Trophoblast cell (in vitro differentiated cells and primary cell): ENCODE results near the gene PNMA6F.

Experiments
- DNase-seq, 2 donors: peaks; one replicate each; pipeline ENCODE4 v3.0.0-alpha.2; 2016
- H2AFZ ChIP-seq: 2 replicates; pipeline ENCODE4 v1.6.1; 2013; ENCODE audit warnings: low read length, moderate library complexity, mild to moderate bottlenecking; ENCODE audit not compliant: insufficient read depth, poor library complexity
- H2AK5ac ChIP-seq: 2 replicates; pipeline ENCODE4 v1.6.1; 2013; ENCODE audit warnings: mild to moderate bottlenecking, low read length
- H2BK120ac ChIP-seq: 2 replicates; pipeline ENCODE4 v1.6.1; 2013; ENCODE audit warnings: low read length, mild to moderate bottlenecking, moderate library complexity; ENCODE audit not compliant: insufficient read depth, poor library complexity
- H2BK12ac ChIP-seq: 2 replicates; pipeline ENCODE4 v1.6.1; 2013; ENCODE audit warnings: mild to moderate bottlenecking, low read length, moderate library complexity
- H2BK5ac ChIP-seq: 2 replicates; pipeline ENCODE4 v1.6.1; 2013; ENCODE audit warnings: low read length, low read depth, moderate library complexity, mild to moderate bottlenecking; ENCODE audit not compliant: poor library complexity
- H3K14ac ChIP-seq: 2 replicates; pipeline ENCODE4 v1.6.1; 2013; ENCODE audit warnings: mild to moderate bottlenecking, low read length
- H3K18ac ChIP-seq: 2 replicates; pipeline ENCODE4 v1.6.1; 2013; ENCODE audit warnings: mild to moderate bottlenecking, low read length
- H3K23ac ChIP-seq: 2 replicates; pipeline ENCODE4 v1.6.1; 2013; ENCODE audit warnings: low read length
- H3K27ac ChIP-seq: 2 replicates; pipeline ENCODE4 v1.5.1; 2013; ENCODE audit warnings: low read depth, mild to moderate bottlenecking, inconsistent platforms, low read length, moderate library complexity
- H3K27me3 ChIP-seq: 2 replicates; pipeline ENCODE4 v1.6.1; 2013; ENCODE audit warnings: inconsistent platforms, mild to moderate bottlenecking, low read length, moderate library complexity; ENCODE audit not compliant: insufficient read depth
- H3K36me3 ChIP-seq, 2 experiments: 1 replicate in 1 of 2; 2 replicates in 1 of 2; pipeline ENCODE4 v1.6.1; 2013; ENCODE audit warnings: low read length in 2 of 2, mild to moderate bottlenecking in 2 of 2, moderate library complexity in 1 of 2; ENCODE audit not compliant: insufficient read depth in 2 of 2, control insufficient read depth in 1 of 2
- H3K4ac ChIP-seq: 2 replicates; pipeline ENCODE4 v1.6.1; 2013; ENCODE audit warnings: low read depth, mild to moderate bottlenecking, low read length, moderate library complexity
- H3K4me1 ChIP-seq, 2 experiments: 1 replicate in 1 of 2; 2 replicates in 1 of 2; pipeline ENCODE4 v1.6.1; 2013; ENCODE audit warnings: low read length in 2 of 2, mild to moderate bottlenecking in 2 of 2, moderate library complexity in 1 of 2; ENCODE audit not compliant: insufficient read depth in 2 of 2, control insufficient read depth in 1 of 2
- H3K4me2 ChIP-seq: 2 replicates; pipeline ENCODE4 v1.6.1; 2013; ENCODE audit warnings: inconsistent platforms, mild to moderate bottlenecking, low read length, moderate library complexity
- H3K4me3 ChIP-seq: 2 replicates; pipeline ENCODE4 v1.5.1; 2013; ENCODE audit warnings: mild to moderate bottlenecking, low read depth, low read length, inconsistent platforms
- H3K79me1 ChIP-seq: one replicate; pipeline ENCODE4 v1.6.1; 2013; ENCODE audit warnings: low read length
- H3K79me2 ChIP-seq: 2 replicates; pipeline ENCODE4 v1.6.1; 2013; ENCODE audit warnings: low read length, mild to moderate bottlenecking; ENCODE audit not compliant: control insufficient read depth, insufficient read depth, poor library complexity
- H3K9ac ChIP-seq: 2 replicates; pipeline ENCODE4 v1.6.1; 2013; ENCODE audit warnings: mild to moderate bottlenecking, low read length
- H3K9me3 ChIP-seq: 2 replicates; pipeline ENCODE4 v1.6.1; 2013; ENCODE audit warnings: low read depth, mild to moderate bottlenecking, control low read depth, inconsistent platforms, low read length; ENCODE audit not compliant: insufficient read depth
- H4K12ac ChIP-seq: 2 replicates; pipeline ENCODE4 v1.6.1; 2013; ENCODE audit warnings: low read depth, mild to moderate bottlenecking, low read length, moderate library complexity
- H4K8ac ChIP-seq: 2 replicates; pipeline ENCODE4 v1.6.1; 2013; ENCODE audit warnings: low read depth, mild to moderate bottlenecking, low read length, moderate library complexity
- H4K91ac ChIP-seq: one replicate; pipeline ENCODE4 v1.6.1; 2013; ENCODE audit warnings: low read depth, mild to moderate bottlenecking, low read length, moderate library complexity
- WGBS: extraction: QIAGEN DNeasy Blood & Tissue Kit; methylation state at CpG from one replicate; pipeline ENCODE4 v1.1.7; 2013; ENCODE audit warnings: missing lambda C conversion rate; ENCODE audit not compliant: insufficient read length, insufficient coverage; ENCODE audit errors: extremely low coverage; 5-methylcytosine and 5-hydroxymethylcytosine counted together

PNMA6F gene

GRCh38 chrX:153318811-153319210, 2.8 kb downstream of the PNMA6F start:
- H4K12ac ChIP-seq, result no peak overlapping the region
- WGBS, result no CpG with 5 or more reads among the region's 7 CpGs
- H2BK120ac ChIP-seq, result no peak overlapping the region

DNA sequence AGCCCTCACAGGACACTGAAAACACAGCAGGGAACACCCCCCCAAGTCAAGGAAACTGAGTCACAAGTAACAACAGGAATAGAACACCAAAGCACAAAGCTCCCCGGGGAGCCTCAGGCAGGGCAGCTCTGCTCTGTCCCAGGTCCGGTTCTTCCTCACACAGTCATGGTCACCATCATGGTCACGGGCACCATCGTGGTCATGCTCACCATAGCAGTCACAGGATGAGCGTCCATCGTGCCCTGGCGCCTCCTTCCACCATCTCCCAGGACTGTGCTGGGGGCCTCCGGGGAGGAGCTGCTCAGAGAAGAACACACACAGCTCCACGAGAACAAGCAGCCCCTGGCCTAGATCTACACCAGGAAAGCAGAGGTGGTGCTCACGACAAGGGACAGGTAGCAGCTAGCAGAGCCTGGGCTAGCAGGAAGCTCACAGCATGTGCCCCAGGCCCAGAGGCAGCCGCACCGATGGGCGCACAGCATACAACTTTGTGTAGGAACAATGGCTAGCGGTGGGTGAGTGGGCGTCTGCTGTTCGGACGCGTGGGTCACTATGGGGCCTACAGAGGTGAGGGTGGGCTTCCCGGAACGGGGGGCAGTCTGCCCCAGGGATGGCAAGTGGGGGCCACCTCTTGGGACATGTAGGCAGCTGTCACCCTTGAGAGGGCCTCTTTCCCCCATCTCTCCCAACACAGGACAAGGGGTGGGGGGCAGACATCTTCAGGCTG, 3.4 kb downstream of the PNMA6F start:
- no peaks in the 10 kb centered on the region for H3K36me3 ChIP-seq
- H4K91ac ChIP-seq, result no peak overlapping the region
- H3K9me3 ChIP-seq, result no peaks in the 10 kb centered on the region
- H2AK5ac ChIP-seq, result no peak overlapping the region
- H4K8ac ChIP-seq, result no peak overlapping the region
- no peak overlapping the region for H3K18ac ChIP-seq
- no peak overlapping the region for H2BK5ac ChIP-seq
- H2BK120ac ChIP-seq, result no peak overlapping the region
- no peak for DNase-seq
- H3K9ac ChIP-seq, result no peak overlapping the region
- H3K14ac ChIP-seq, result no peak overlapping the region
- no peak overlapping the region for H3K27ac ChIP-seq
- H3K27me3 ChIP-seq, result peaks cover 6% of the 10 kb centered on the region
- no peaks in the 10 kb centered on the region for H3K4me1 ChIP-seq
- H3K79me2 ChIP-seq, result no peaks in the 10 kb centered on the region
- H4K12ac ChIP-seq, result no peak overlapping the region
- no peak overlapping the region for H2BK12ac ChIP-seq
- no peaks in the 10 kb centered on the region for H3K79me1 ChIP-seq
- WGBS, result no CpG with 5 or more reads among the region's 20 CpGs
- no peak overlapping the region for H2AFZ ChIP-seq
- no peak overlapping the region for H3K4me2 ChIP-seq
- H3K4ac ChIP-seq, result no peak overlapping the region
- H3K23ac ChIP-seq, result no peak overlapping the region
- H3K4me3 ChIP-seq, result no peak overlapping the region

More at GRCh38 chrX:153318811-153319210, 2.8 kb downstream of the PNMA6F start:
- Histone ChIP-seq H3K9me3 (no peaks in the 10 kb centered on the region), H3K4me2 (no peak overlapping the region), H3K27ac (no peak overlapping the region), H3K36me3 (no peaks in the 10 kb centered on the region), H3K4me3 (no peak overlapping the region), H4K91ac (no peak overlapping the region), H3K4ac (no peak overlapping the region), H4K8ac (no peak overlapping the region), H3K14ac (no peak overlapping the region), H3K23ac (no peak overlapping the region), H3K79me1 (no peaks in the 10 kb centered on the region), H2BK12ac (no peak overlapping the region), H3K18ac (no peak overlapping the region), H2AFZ (no peak overlapping the region), H2BK5ac (no peak overlapping the region), H3K4me1 (no peaks in the 10 kb centered on the region), H3K79me2 (no peaks in the 10 kb centered on the region), H3K27me3 (peaks cover 6% of the 10 kb centered on the region), H2AK5ac (no peak overlapping the region), H3K9ac (no peak overlapping the region)
- DNase-seq, result no peak

GRCh38 chrX:153317306-153317705, 4.3 kb downstream of the PNMA6F start:
- no peaks in the 10 kb centered on the region for H3K36me3 ChIP-seq
- DNase-seq, result no peak
- H3K9ac ChIP-seq, result no peak overlapping the region
- no peak overlapping the region for H4K12ac ChIP-seq
- H3K27me3 ChIP-seq, result peaks cover 6% of the 10 kb centered on the region
- H3K18ac ChIP-seq, result no peak overlapping the region
- no peak overlapping the region for H3K4me3 ChIP-seq
- no peak overlapping the region for H3K4ac ChIP-seq
- H3K79me1 ChIP-seq, result no peaks in the 10 kb centered on the region
- H2BK5ac ChIP-seq, result no peak overlapping the region
- no peak overlapping the region for H4K91ac ChIP-seq
- no peak overlapping the region for H3K14ac ChIP-seq
- H3K4me2 ChIP-seq, result no peak overlapping the region
- no peak overlapping the region for H2AFZ ChIP-seq
- no peak overlapping the region for H3K23ac ChIP-seq
- H3K27ac ChIP-seq, result no peak overlapping the region
- no peak overlapping the region for H2BK120ac ChIP-seq
- H3K9me3 ChIP-seq, result no peaks in the 10 kb centered on the region
- no peaks in the 10 kb centered on the region for H3K79me2 ChIP-seq
- H2BK12ac ChIP-seq, result no peak overlapping the region
- WGBS, result no CpG with 5 or more reads among the region's 8 CpGs
- H3K4me1 ChIP-seq, result no peaks in the 10 kb centered on the region
- H2AK5ac ChIP-seq, result no peak overlapping the region
- H4K8ac ChIP-seq, result no peak overlapping the region

DNA sequence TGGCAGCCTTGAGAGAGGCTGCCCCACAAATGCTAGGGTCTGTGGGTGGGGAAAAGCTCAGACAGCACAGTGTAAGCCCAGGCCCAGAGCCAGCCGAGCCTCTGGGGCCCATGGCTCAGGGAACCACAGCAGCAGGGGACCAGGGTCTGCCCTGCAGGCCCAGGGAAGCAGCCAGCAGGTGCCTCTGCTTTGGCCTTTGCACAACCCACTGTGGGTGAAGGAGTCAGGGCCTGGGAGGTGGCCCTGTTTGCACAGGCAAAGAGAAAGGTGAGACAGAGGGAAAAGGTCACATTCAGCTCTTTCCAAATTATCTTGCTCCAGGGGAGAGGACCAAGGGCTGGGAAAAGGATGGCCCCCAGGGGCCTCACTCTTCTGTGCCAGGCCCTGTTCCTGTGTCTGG, 8.7 kb downstream of the PNMA6F start:
- Histone ChIP-seq H2BK5ac (no peak overlapping the region), H3K4me1 (no peaks in the 10 kb centered on the region), H3K9ac (no peak overlapping the region), H2BK120ac (no peak overlapping the region), H3K4me2 (no peak overlapping the region), H2BK12ac (no peak overlapping the region), H3K14ac (no peak overlapping the region), H3K79me1 (no peaks in the 10 kb centered on the region), H3K27ac (no peak overlapping the region), H4K91ac (no peak overlapping the region), H4K12ac (no peak overlapping the region), H2AK5ac (no peak overlapping the region), H3K27me3 (no peaks in the 10 kb centered on the region), H2AFZ (no peak overlapping the region), H3K9me3 (no peaks in the 10 kb centered on the region), H4K8ac (no peak overlapping the region), H3K4ac (no peak overlapping the region), H3K4me3 (no peak overlapping the region), H3K79me2 (no peaks in the 10 kb centered on the region), H3K36me3 (no peaks in the 10 kb centered on the region), H3K23ac (no peak overlapping the region), H3K18ac (no peak overlapping the region)
- WGBS, result no CpG with 5 or more reads among the region's 1 CpG
- DNase-seq, result no peak
